CD8-positive, alpha-beta memory T cell (primary cell): ENCODE results near the gene TXLNA. TPM values are rescaled to one million over a fixed set of nuclear protein-coding genes. Genes with fewer than 3 reads are reported as not detected.

Experiments
- polyA plus RNA-seq: library from polyadenylated mRNA; unstranded; fragments of 300-500 nt; fragmentation: Illumina TruSeq; gene quantifications from one replicate; pipeline ENCODE4 v1.2.3, GENCODE V29; 2021
- total RNA-seq, 2 experiments: library from RNA; stranded (reverse); gene quantifications; one replicate each; pipeline ENCODE4 v1.2.3, GENCODE V29; 2021

TXLNA gene
- total and polyA plus RNA-seq, 3 experiments from 2014 or later = 31.2 to 99.9 (median 99.0) TPM

Other genes with a start within 250 kb of the TXLNA start
- 100 to 1,000 TPM; 339 to 368 TPM for gene PTP4A2, start 241.3 kb upstream of the TXLNA start, total RNA-seq
- 598 TPM for gene PTP4A2, start 241.3 kb upstream of the TXLNA start, polyA plus RNA-seq
- 100 to 1,000 TPM; 210 TPM for gene KHDRBS1, start 165.8 kb upstream of the TXLNA start, total RNA-seq
- gene KHDRBS1, start 165.8 kb upstream of the TXLNA start, polyA plus RNA-seq = 117 TPM
- 10 to 100 TPM; 23.4 to 25.8 TPM for gene TMEM39B, start 106.7 kb upstream of the TXLNA start, total RNA-seq
- gene TMEM39B, start 106.7 kb upstream of the TXLNA start, polyA plus RNA-seq = 2.4 TPM
- gene KPNA6, start 71.6 kb upstream of the TXLNA start, total RNA-seq = 10 to 100 TPM; 91.8 to 96.7 TPM
- gene KPNA6, start 71.6 kb upstream of the TXLNA start, polyA plus RNA-seq = 29.3 TPM
- gene CCDC28B, start 20.9 kb downstream of the TXLNA start, total RNA-seq = 10 to 100 TPM; 20.6 to 21.0 TPM
- gene CCDC28B, start 20.9 kb downstream of the TXLNA start, polyA plus RNA-seq = 14.7 TPM
- gene IQCC, start 26.0 kb downstream of the TXLNA start, total RNA-seq = 1 to 10 TPM; 5.6 to 5.7 TPM
- 1.6 TPM for gene IQCC, start 26.0 kb downstream of the TXLNA start, polyA plus RNA-seq
- gene DCDC2B, start 29.4 kb downstream of the TXLNA start, total RNA-seq = under 1 TPM in 1 of 2 experiments, not detected in 1; 0.11 TPM
- gene DCDC2B, start 29.4 kb downstream of the TXLNA start, polyA plus RNA-seq = 0.13 TPM
- gene TMEM234, start 42.7 kb downstream of the TXLNA start, total RNA-seq = 10 to 100 TPM; 10.9 to 12.2 TPM
- 6.5 TPM for gene TMEM234, start 42.7 kb downstream of the TXLNA start, polyA plus RNA-seq
- gene EIF3I, start 42.7 kb downstream of the TXLNA start, total RNA-seq = 100 to 1,000 TPM; 381 to 390 TPM
- gene EIF3I, start 42.7 kb downstream of the TXLNA start, polyA plus RNA-seq = 173 TPM
- under 1 TPM; 0.33 to 0.63 TPM for gene FAM167B, start 67.5 kb downstream of the TXLNA start, total RNA-seq
- gene FAM167B, start 67.5 kb downstream of the TXLNA start, polyA plus RNA-seq = not detected
- 100 to 1,000 TPM; 288 to 297 TPM for gene LCK, start 71.6 kb downstream of the TXLNA start, total RNA-seq
- gene LCK, start 71.6 kb downstream of the TXLNA start, polyA plus RNA-seq = 937 TPM
- 100 to 1,000 TPM; 164 to 172 TPM for gene HDAC1, start 112.4 kb downstream of the TXLNA start, total RNA-seq
- 180 TPM for gene HDAC1, start 112.4 kb downstream of the TXLNA start, polyA plus RNA-seq
- gene MARCKSL1, start 156.6 kb downstream of the TXLNA start, total RNA-seq = 10 to 100 TPM; 11.6 to 12.1 TPM
- 45.8 TPM for gene MARCKSL1, start 156.6 kb downstream of the TXLNA start, polyA plus RNA-seq
- gene FAM229A, start 182.8 kb downstream of the TXLNA start, total RNA-seq = 1 to 10 TPM; 4.4 to 5.2 TPM
- 0.40 TPM for gene FAM229A, start 182.8 kb downstream of the TXLNA start, polyA plus RNA-seq
- gene TSSK3, start 182.9 kb downstream of the TXLNA start, total RNA-seq = 1 to 10 TPM in 1 of 2 experiments, under 1 TPM in 1; 0.33 to 1.1 TPM
- gene TSSK3, start 182.9 kb downstream of the TXLNA start, polyA plus RNA-seq = 0.44 TPM
- 10 to 100 TPM; 35.1 to 37.6 TPM for gene BSDC1, start 214.8 kb downstream of the TXLNA start, total RNA-seq
- 50.0 TPM for gene BSDC1, start 214.8 kb downstream of the TXLNA start, polyA plus RNA-seq